Measurements from ENCODE around the gene TFF1. TPM values are rescaled to one million over a fixed set of nuclear protein-coding genes. Genes with fewer than 3 reads are reported as not detected.

The TFF1 gene
- polyA plus RNA-seq, 1 donor from 2014 or later = not detected

DNA sequence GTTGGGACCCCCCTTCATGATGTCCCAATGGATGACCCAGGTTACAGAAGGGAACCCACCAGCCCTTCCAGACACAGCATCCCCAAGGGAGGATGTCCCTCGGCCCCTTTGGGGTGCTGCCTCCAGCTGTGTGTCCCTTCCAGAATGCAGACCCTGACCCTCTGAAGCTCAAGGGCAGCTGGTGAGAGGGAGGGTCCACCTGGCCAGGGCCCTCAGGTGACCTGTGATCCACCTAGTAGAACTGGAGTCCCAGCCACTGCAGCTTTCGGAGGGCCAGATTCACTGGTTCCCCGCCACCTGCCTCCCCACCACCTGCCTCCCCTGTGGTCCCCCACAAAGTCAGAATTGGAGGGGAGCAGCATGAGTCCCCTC is 9.6 kb upstream of the TFF1 start:
- Histone ChIP-seq H3K9me3 (ENCODE audit: low read length) (no peaks in the 10 kb centered on the region), H3K4me3 (ENCODE audit: low read length) (no peak overlapping the region), H3K36me3 (ENCODE audit: insufficient read depth, low read length) (no peaks in the 10 kb centered on the region), H3K4me2 (ENCODE audit: low read length) (no peak overlapping the region), H3K27ac (ENCODE audit: low read length) (no peak overlapping the region), H3K9me2 (ENCODE audit: insufficient read depth, low read length) (no peaks in the 10 kb centered on the region), H3K27me3 (ENCODE audit: insufficient read depth, low read depth, low read length) (no peaks in the 10 kb centered on the region), H3K9ac (ENCODE audit: low read length) (no peak overlapping the region), H4K20me1 (ENCODE audit: insufficient read depth) (no peaks in the 10 kb centered on the region), H3F3A (ENCODE audit: insufficient read depth, low read length, poor library complexity, severe bottlenecking) (no peaks in the 10 kb centered on the region), H2AFZ (ENCODE audit: low read depth, low read length) (no peak overlapping the region), H3K79me2 (replicated peaks; ENCODE audit: insufficient read depth, low read length) (no peaks in the 10 kb centered on the region)
- TF ChIP-seq TAF1 (IDR thresholded peaks at IDR 0.05; ENCODE audit: low read depth) = no peak
- TF ChIP-seq RAD21 (conservative IDR thresholded peaks at IDR 0.05) = no peak
- TF ChIP-seq MXI1 (conservative IDR thresholded peaks at IDR 0.05; ENCODE audit: poor library complexity, severe bottlenecking) = no peak
- no peak for TF ChIP-seq EZH2 (IDR thresholded peaks at IDR 0.05; ENCODE audit: borderline replicate concordance, insufficient read depth, low read length, poor library complexity, severe bottlenecking)
- TF ChIP-seq POLR2AphosphoS5 (IDR thresholded peaks at IDR 0.05) = no peak
- TF ChIP-seq REST (IDR thresholded peaks at IDR 0.05; ENCODE audit: borderline replicate concordance) = no peak
- no peak for TF ChIP-seq SMC3 (conservative IDR thresholded peaks at IDR 0.05; ENCODE audit: poor library complexity)
- no peak for TF ChIP-seq EP300 (conservative IDR thresholded peaks at IDR 0.05; ENCODE audit: poor library complexity, severe bottlenecking)
- TF ChIP-seq, protein P1, sequence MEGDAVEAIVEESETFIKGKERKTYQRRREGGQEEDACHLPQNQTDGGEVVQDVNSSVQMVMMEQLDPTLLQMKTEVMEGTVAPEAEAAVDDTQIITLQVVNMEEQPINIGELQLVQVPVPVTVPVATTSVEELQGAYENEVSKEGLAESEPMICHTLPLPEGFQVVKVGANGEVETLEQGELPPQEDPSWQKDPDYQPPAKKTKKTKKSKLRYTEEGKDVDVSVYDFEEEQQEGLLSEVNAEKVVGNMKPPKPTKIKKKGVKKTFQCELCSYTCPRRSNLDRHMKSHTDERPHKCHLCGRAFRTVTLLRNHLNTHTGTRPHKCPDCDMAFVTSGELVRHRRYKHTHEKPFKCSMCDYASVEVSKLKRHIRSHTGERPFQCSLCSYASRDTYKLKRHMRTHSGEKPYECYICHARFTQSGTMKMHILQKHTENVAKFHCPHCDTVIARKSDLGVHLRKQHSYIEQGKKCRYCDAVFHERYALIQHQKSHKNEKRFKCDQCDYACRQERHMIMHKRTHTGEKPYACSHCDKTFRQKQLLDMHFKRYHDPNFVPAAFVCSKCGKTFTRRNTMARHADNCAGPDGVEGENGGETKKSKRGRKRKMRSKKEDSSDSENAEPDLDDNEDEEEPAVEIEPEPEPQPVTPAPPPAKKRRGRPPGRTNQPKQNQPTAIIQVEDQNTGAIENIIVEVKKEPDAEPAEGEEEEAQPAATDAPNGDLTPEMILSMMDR (IDR thresholded peaks at IDR 0.05; ENCODE audit: poor library complexity, severe bottlenecking) = no peak

GRCh38 chr21:42375506-42375905 is 9.2 kb upstream of the TFF1 start:
- no peak overlapping the region for H3K4me2 ChIP-seq (ENCODE audit: low read length)

More at GRCh38 chr21:42375506-42375905, 9.2 kb upstream of the TFF1 start:
- Histone ChIP-seq H4K20me1 (ENCODE audit: insufficient read depth) (no peaks in the 10 kb centered on the region), H3K9me3 (ENCODE audit: low read length) (no peaks in the 10 kb centered on the region), H3K9me2 (ENCODE audit: insufficient read depth, low read length) (no peaks in the 10 kb centered on the region), H3K4me3 (ENCODE audit: low read length) (no peak overlapping the region), H3K79me2 (replicated peaks; ENCODE audit: insufficient read depth, low read length) (no peaks in the 10 kb centered on the region), H3K27ac (ENCODE audit: low read length) (no peak overlapping the region), H2AFZ (ENCODE audit: low read depth, low read length) (no peak overlapping the region), H3K27me3 (ENCODE audit: insufficient read depth, low read depth, low read length) (no peaks in the 10 kb centered on the region), H3K36me3 (ENCODE audit: insufficient read depth, low read length) (no peaks in the 10 kb centered on the region), H3K9ac (ENCODE audit: low read length) (no peak overlapping the region), H3F3A (ENCODE audit: insufficient read depth, low read length, poor library complexity, severe bottlenecking) (no peaks in the 10 kb centered on the region)
- TF ChIP-seq MXI1 (conservative IDR thresholded peaks at IDR 0.05; ENCODE audit: poor library complexity, severe bottlenecking) = no peak
- TF ChIP-seq SMC3 (conservative IDR thresholded peaks at IDR 0.05; ENCODE audit: poor library complexity) = no peak
- no peak for TF ChIP-seq POLR2AphosphoS5 (IDR thresholded peaks at IDR 0.05)
- no peak for TF ChIP-seq REST (IDR thresholded peaks at IDR 0.05; ENCODE audit: borderline replicate concordance)
- no peak for TF ChIP-seq EP300 (conservative IDR thresholded peaks at IDR 0.05; ENCODE audit: poor library complexity, severe bottlenecking)
- TF ChIP-seq EZH2 (IDR thresholded peaks at IDR 0.05; ENCODE audit: borderline replicate concordance, insufficient read depth, low read length, poor library complexity, severe bottlenecking) = no peak
- no peak for TF ChIP-seq TAF1 (IDR thresholded peaks at IDR 0.05; ENCODE audit: low read depth)
- TF ChIP-seq RAD21 (conservative IDR thresholded peaks at IDR 0.05) = no peak
- TF ChIP-seq, protein P1 (IDR thresholded peaks at IDR 0.05; ENCODE audit: poor library complexity, severe bottlenecking) = no peak

All from neural cell (in vitro differentiated cells).